IMR-90 (cell line): ENCODE measurements around the gene HEXIM1. TPM values are rescaled to one million over a fixed set of nuclear protein-coding genes. Genes with fewer than 3 reads are reported as not detected.
A peak's percentile ranks its signal among the peaks of the same experiment; 100 is the strongest.

Experiments
- ATAC-seq: fragments of 200-7000 bp; cut with Tn5 transposase; 2 replicates; pipeline ENCODE4 v1.9.1; 2020; ENCODE audit warnings: low read depth, mild to moderate bottlenecking, moderate library complexity
- BruUV-seq: library from RNA; stranded (reverse); fragments of 400-500 nt; replicated peaks from 2 replicates; lab custom pipeline; 2021; lab: Mats Ljungman, UMichigan
- CTCF ChIA-PET: fragments of 300-600 bp; formaldehyde crosslinking; extraction: SDS; loops from one replicate; lab custom pipeline; 2021; ENCODE audit warnings: antibody characterized with exemption; lab: Yijun Ruan, JAX
- POLR2A ChIA-PET: fragments of 300-600 bp; sonication (Branson Sonifier 250); formaldehyde crosslinking; loops from one replicate; lab custom pipeline; 2022; ENCODE audit warnings: antibody characterized with exemption; ENCODE audit not compliant: unreplicated experiment; lab: Charles Lee
- DNase-seq: peaks from one replicate; pipeline ENCODE4 v3.0.0; 2013
- H2AFZ ChIP-seq: replicated peaks from 2 replicates; pipeline ENCODE3; 2013; ENCODE audit warnings: low read length, mild to moderate bottlenecking; ENCODE audit not compliant: poor library complexity
- H2AK5ac ChIP-seq: 2 replicates; pipeline ENCODE4 v1.6.1; 2013; ENCODE audit warnings: low read depth, low read length, inconsistent platforms
- H2AK9ac ChIP-seq: replicated peaks from 2 replicates; pipeline ENCODE3; 2013; ENCODE audit warnings: mild to moderate bottlenecking, low read depth, low read length, moderate library complexity; ENCODE audit not compliant: poor library complexity
- H2BK120ac ChIP-seq: 2 replicates; pipeline ENCODE4 v1.6.1; 2013; ENCODE audit warnings: low read depth, low read length, inconsistent platforms
- H2BK15ac ChIP-seq: 3 replicates; pipeline ENCODE4 v1.6.1; 2013; ENCODE audit warnings: low read depth, low read length, inconsistent platforms
- H2BK20ac ChIP-seq: 2 replicates; pipeline ENCODE4 v1.6.1; 2013; ENCODE audit warnings: low read depth, mild to moderate bottlenecking, inconsistent platforms, low read length, moderate library complexity
- H2BK5ac ChIP-seq: 2 replicates; pipeline ENCODE4 v1.6.1; 2013; ENCODE audit warnings: mild to moderate bottlenecking, low read depth, low read length, inconsistent platforms; ENCODE audit not compliant: poor library complexity, severe bottlenecking
- H3K14ac ChIP-seq: replicated peaks from 2 replicates; pipeline ENCODE4 v1.6.1; 2013; ENCODE audit warnings: low read depth, low read length, inconsistent platforms
- H3K18ac ChIP-seq: 2 replicates; pipeline ENCODE4 v1.6.1; 2013; ENCODE audit warnings: low read depth, low read length, control low read depth
- H3K23ac ChIP-seq: 2 replicates; pipeline ENCODE4 v1.6.1; 2013; ENCODE audit warnings: low read depth, low read length, inconsistent platforms
- H3K27ac ChIP-seq: 2 replicates; pipeline ENCODE4 v1.5.1; 2013; ENCODE audit warnings: mild to moderate bottlenecking, control low read depth, low read length; ENCODE audit not compliant: insufficient read depth
- H3K27me3 ChIP-seq: 2 replicates; pipeline ENCODE4 v1.6.1; 2013; ENCODE audit warnings: low read length; ENCODE audit not compliant: control insufficient read depth, insufficient read depth
- H3K36me3 ChIP-seq: 2 replicates; pipeline ENCODE4 v1.6.1; 2013; ENCODE audit warnings: low read length, mixed read lengths; ENCODE audit not compliant: control insufficient read depth, insufficient read depth
- H3K4ac ChIP-seq: 2 replicates; pipeline ENCODE4 v1.6.1; 2013; ENCODE audit warnings: low read depth, low read length, inconsistent platforms
- H3K4me1 ChIP-seq: 2 replicates; pipeline ENCODE4 v1.6.1; 2013; ENCODE audit warnings: low read length, mixed read lengths; ENCODE audit not compliant: control insufficient read depth, insufficient read depth
- H3K4me2 ChIP-seq: 2 replicates; pipeline ENCODE4 v1.6.1; 2013; ENCODE audit warnings: low read depth, mild to moderate bottlenecking, control low read depth, low read length, moderate library complexity
- H3K4me3 ChIP-seq: 2 replicates; pipeline ENCODE4 v1.5.1; 2013; ENCODE audit warnings: low read depth, mild to moderate bottlenecking, control low read depth, low read length, moderate library complexity; ENCODE audit not compliant: insufficient read depth
- H3K56ac ChIP-seq: 2 replicates; pipeline ENCODE4 v1.6.1; 2013; ENCODE audit warnings: low read length, inconsistent platforms; ENCODE audit not compliant: insufficient read depth; ENCODE audit errors: extremely low read depth
- H3K79me1 ChIP-seq, 2 experiments: 2 replicates each; pipeline ENCODE4 v1.6.1; 2013; ENCODE audit warnings: low read length in 2 of 2, inconsistent platforms in 1 of 2, low read depth in 1 of 2
- H3K9ac ChIP-seq: 2 replicates; pipeline ENCODE4 v1.6.1; 2013; ENCODE audit warnings: low read depth, low read length, control low read depth
- H3K9me1 ChIP-seq: 2 replicates; pipeline ENCODE4 v1.6.1; 2013; ENCODE audit warnings: low read length, inconsistent platforms; ENCODE audit not compliant: insufficient read depth
- H3K9me3 ChIP-seq: 2 replicates; pipeline ENCODE4 v1.6.1; 2013; ENCODE audit warnings: low read length; ENCODE audit not compliant: control insufficient read depth, insufficient read depth
- H4K20me1 ChIP-seq: 2 replicates; pipeline ENCODE4 v1.6.1; 2013; ENCODE audit warnings: low read length, inconsistent platforms; ENCODE audit not compliant: insufficient read depth
- H4K5ac ChIP-seq: 2 replicates; pipeline ENCODE4 v1.6.1; 2013; ENCODE audit warnings: mild to moderate bottlenecking, low read depth, low read length, control low read depth
- H4K8ac ChIP-seq, 2 experiments: 2 replicates each; pipeline ENCODE4 v1.6.1; 2013; ENCODE audit warnings: low read depth in 2 of 2, low read length in 2 of 2, control low read depth in 1 of 2, inconsistent platforms in 1 of 2
- H4K91ac ChIP-seq: 2 replicates; pipeline ENCODE4 v1.6.1; 2013; ENCODE audit warnings: low read depth, low read length, inconsistent platforms; ENCODE audit not compliant: insufficient read depth
- BHLHE40 ChIP-seq: fragments of 150-350 bp; IDR thresholded peaks from 2 replicates; pipeline ENCODE4 v1.6.1; 2016; ENCODE audit warnings: mild to moderate bottlenecking, low read depth, low read length
- CEBPB ChIP-seq: IDR thresholded peaks from 2 replicates; pipeline ENCODE4 v1.6.1; 2012; ENCODE audit warnings: low read depth, low read length, improper control_type of control experiment
- CHD1 ChIP-seq: IDR thresholded peaks from 2 replicates; pipeline ENCODE4 v1.6.1; 2012; ENCODE audit warnings: low read depth, low read length, improper control_type of control experiment
- MAFK ChIP-seq: IDR thresholded peaks from 2 replicates; pipeline ENCODE4 v1.6.1; 2012; ENCODE audit warnings: low read depth, low read length, improper control_type of control experiment
- MAZ ChIP-seq: IDR thresholded peaks from 2 replicates; pipeline ENCODE4 v1.6.1; 2012; ENCODE audit warnings: low read depth, mild to moderate bottlenecking, low read length, improper control_type of control experiment, moderate library complexity, borderline replicate concordance
- NFE2L2 ChIP-seq: fragments of 150-350 bp; IDR thresholded peaks from 2 replicates; pipeline ENCODE4 v1.6.1; 2016; ENCODE audit warnings: low read depth, mild to moderate bottlenecking, low read length
- POLR2A ChIP-seq: IDR thresholded peaks from 2 replicates; pipeline ENCODE4 v1.6.1; 2012; ENCODE audit warnings: mild to moderate bottlenecking, low read depth, low read length
- RAD21 ChIP-seq: IDR thresholded peaks from 2 replicates; pipeline ENCODE4 v1.6.1; 2012; ENCODE audit warnings: low read length, improper control_type of control experiment
- RCOR1 ChIP-seq: IDR thresholded peaks from 2 replicates; pipeline ENCODE4 v1.6.1; 2012; ENCODE audit warnings: mild to moderate bottlenecking, low read length, improper control_type of control experiment; ENCODE audit not compliant: insufficient replicate concordance
- WGBS, 2 experiments: methylation state at CpG; one replicate each; pipeline versions ENCODE4 v1.1.5 to v1.1.7; 2013; ENCODE audit warnings: missing lambda C conversion rate in 2 of 2; ENCODE audit not compliant: insufficient read length in 1 of 2; ENCODE audit errors: extremely low coverage in 2 of 2; 5-methylcytosine and 5-hydroxymethylcytosine counted together
- dilution Hi-C: fragments of 300-500 bp; cut with HindIII; formaldehyde crosslinking; loops from one replicate; pipeline ENCODE4 v1.14.3; 2018; ENCODE audit warnings: low sequenced_read_pairs; ENCODE audit not compliant: unreplicated experiment
- in situ Hi-C: fragments of 300-500 bp; cut with MboI; formaldehyde crosslinking; loops from 3 replicates; pipeline ENCODE4 v1.14.3; 2019; ENCODE audit warnings: low sequenced_read_pairs, inconsistent platforms, mixed read lengths
- intact Hi-C: fragments of 100-400 bp; cut with micrococcal nuclease; formaldehyde crosslinking; loops from 2 replicates; pipeline ENCODE4 v1.10.0; 2022
- polyA plus RNA-seq, 3 experiments: library from polyadenylated mRNA; depleted of rRNA; stranded (reverse); fragments of >200 nt; gene quantifications; 2 replicates each; pipeline ENCODE4 v1.2.3, GENCODE V29; 2012; ENCODE audit warnings: low replicate concordance in 1 of 3
- total RNA-seq: library from RNA; depleted of rRNA; stranded (reverse); fragments of >200 nt; gene quantifications from 2 replicates; pipeline ENCODE4 v1.2.3, GENCODE V29; 2012
- TF ChIP-seq, protein P1 (sequence below): fragments of 150-350 bp; IDR thresholded peaks from 2 replicates; pipeline ENCODE4 v1.6.1; 2017; ENCODE audit warnings: mild to moderate bottlenecking, antibody characterized with exemption, low read length, low read depth

HEXIM1 gene
- total and polyA plus RNA-seq, 2 of the 4 experiments (the other 2 are of a cell fraction): 5.9 to 14.5 TPM

DNA sequence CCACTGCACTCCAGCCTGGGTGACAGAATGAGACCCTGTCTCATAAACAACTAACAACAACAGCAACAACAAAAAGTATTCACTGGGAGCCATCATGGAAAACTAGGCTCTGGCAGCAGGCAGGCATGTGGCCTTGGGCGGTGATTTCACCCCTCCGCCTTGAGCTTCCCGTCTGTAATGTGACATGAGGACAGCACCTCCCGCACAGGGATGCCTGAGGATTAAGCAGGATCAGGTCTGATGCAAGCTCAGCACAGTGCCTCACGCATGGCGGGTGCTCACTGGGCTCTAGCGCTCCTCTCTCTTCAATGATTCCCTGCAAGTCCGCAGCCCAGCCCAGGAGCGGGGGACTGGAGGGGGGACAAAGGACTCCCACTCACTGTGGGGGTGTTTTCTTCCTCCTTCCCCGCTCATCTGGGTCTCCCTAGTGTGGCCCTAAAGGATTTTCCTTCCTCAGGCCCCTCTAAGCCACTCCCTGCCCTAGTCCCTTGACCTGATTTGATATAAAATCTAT is 18.8 kb upstream of the HEXIM1 start:
- Histone ChIP-seq H3K27ac (no peak overlapping the region), H3K9ac (no peak overlapping the region), H3K27me3 (no peaks in the 10 kb centered on the region), H2BK120ac (peak overlapping the region; percentile 79), H3K56ac (no peak overlapping the region), H2BK15ac (no peak overlapping the region), H4K5ac (no peak overlapping the region), H4K20me1 (peaks cover 9% of the 10 kb centered on the region; the same call in 1 of the 2 replicates), H2AFZ (no peak overlapping the region), H2BK20ac (peak overlapping the region; percentile 52), H3K79me1 (peaks cover 47 to 69% of the 10 kb centered on the region in 2 experiments), H2AK5ac (peak overlapping the region; percentile 74; the same call in 1 of the 2 replicates), H3K9me1 (peaks cover 32% of the 10 kb centered on the region), H3K36me3 (no peaks in the 10 kb centered on the region), H4K91ac (peak overlapping the region; percentile 13; the same call in 1 of the 2 replicates), H3K4me3 (no peak overlapping the region), H3K9me3 (no peaks in the 10 kb centered on the region), H3K4me2 (no peak overlapping the region), H2AK9ac (peak overlapping the region; percentile 83), H3K4ac (peak overlapping the region; percentile 75), H3K23ac (peak overlapping the region; percentile 12; the same call in 1 of the 2 replicates), H3K18ac (no peak overlapping the region), H3K4me1 (peaks cover 37% of the 10 kb centered on the region), H4K8ac (peak overlapping the region in 1 of 2 experiments; percentile 26; a peak in 1 of 4 replicates), H2BK5ac (peak overlapping the region; percentile 32), H3K14ac (no peak overlapping the region)
- no TSS peak for BruUV-seq
- dilution Hi-C loops (no loop called here), in situ Hi-C loops (no loop called here), intact Hi-C loops (no loop called here)
- no peak for DNase-seq
- no peak for TF ChIP-seq CEBPB
- TF ChIP-seq BHLHE40: no peak
- TF ChIP-seq MAFK: no peak
- TF ChIP-seq MAZ: no peak
- TF ChIP-seq RAD21: no peak
- TF ChIP-seq, protein P1, sequence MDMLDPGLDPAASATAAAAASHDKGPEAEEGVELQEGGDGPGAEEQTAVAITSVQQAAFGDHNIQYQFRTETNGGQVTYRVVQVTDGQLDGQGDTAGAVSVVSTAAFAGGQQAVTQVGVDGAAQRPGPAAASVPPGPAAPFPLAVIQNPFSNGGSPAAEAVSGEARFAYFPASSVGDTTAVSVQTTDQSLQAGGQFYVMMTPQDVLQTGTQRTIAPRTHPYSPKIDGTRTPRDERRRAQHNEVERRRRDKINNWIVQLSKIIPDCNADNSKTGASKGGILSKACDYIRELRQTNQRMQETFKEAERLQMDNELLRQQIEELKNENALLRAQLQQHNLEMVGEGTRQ: no peak
- no peak for TF ChIP-seq POLR2A
- TF ChIP-seq RCOR1: no peak
- no peak for TF ChIP-seq NFE2L2
- TF ChIP-seq CHD1: no peak
- ChIA-PET POLR2A (interaction anchor here (0.7 kb wide), 1 partner anchor 25 kb away, joined by 3 read pairs; no protein-coding TSS in a partner anchor), CTCF (no interaction called here)
- ATAC-seq: no peak
- WGBS, 2 experiments: 89% methylated on average over 3 of the region's 10 CpGs; no CpG with 5 or more reads in 1 of the 2 experiments
